NCI-H1417 (cell line): Measurements from ENCODE around the gene LRRC70.
A peak's percentile ranks its signal among the peaks of the same experiment; 100 is the strongest.

Experiments
- DNase-seq, 3 experiments: peaks; one replicate each; lab custom pipeline; 2025; lab: John Stamatoyannopoulos, UW

LRRC70 gene

DNA sequence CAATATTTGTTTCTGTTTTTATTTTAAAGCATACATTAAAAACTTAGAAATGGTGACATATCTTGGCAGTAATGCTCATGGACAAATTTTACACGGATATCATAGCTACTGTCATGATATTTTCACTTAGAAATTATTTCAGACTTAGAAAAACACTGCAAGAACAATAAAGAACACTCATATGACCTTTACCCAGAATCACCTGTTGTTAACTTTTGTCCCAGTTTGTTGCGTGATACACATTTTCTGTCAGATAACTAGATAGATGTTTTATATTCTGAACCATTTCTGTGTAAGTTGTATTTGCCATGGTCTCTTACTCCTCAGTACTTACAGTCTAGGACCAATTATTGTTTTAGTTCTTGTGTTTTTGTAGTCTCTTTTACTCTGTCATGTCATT lies 3.6 kb upstream of the LRRC70 start:
- DNase-seq = no peak

GRCh38 chr5:62575489-62575888 lies 3.1 kb upstream of the LRRC70 start:
- DNase-seq = no peak

GRCh38 chr5:62576570-62577170 lies 1.9 kb upstream of the LRRC70 start:
- DNase-seq = no peak

DNA sequence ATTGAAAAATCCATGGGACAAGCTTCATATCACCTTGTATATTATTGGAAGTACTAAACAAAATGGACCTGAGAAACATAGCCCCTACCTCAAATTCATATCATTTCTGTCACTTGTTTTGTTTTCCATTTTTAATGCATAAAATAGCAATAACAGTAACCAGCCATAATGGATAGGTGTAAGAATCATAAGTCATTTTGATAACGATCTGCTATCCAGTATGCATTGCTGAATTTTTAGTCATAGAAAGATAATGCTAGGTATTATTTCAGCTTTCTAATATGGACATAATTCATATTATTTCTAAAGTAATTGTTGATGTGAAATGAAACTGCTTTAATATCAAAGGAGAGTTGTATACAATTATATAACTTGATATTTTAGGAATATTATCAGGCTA lies 1.1 kb upstream of the LRRC70 start:
- DNase-seq = no peak

- DNase-seq = no peak
Observed at GRCh38 chr5:62579761-62580160, 1.1 kb downstream of the LRRC70 start.

GRCh38 chr5:62581836-62582597 lies 3.4 kb downstream of the LRRC70 start:
- DNase-seq = no peak

DNA sequence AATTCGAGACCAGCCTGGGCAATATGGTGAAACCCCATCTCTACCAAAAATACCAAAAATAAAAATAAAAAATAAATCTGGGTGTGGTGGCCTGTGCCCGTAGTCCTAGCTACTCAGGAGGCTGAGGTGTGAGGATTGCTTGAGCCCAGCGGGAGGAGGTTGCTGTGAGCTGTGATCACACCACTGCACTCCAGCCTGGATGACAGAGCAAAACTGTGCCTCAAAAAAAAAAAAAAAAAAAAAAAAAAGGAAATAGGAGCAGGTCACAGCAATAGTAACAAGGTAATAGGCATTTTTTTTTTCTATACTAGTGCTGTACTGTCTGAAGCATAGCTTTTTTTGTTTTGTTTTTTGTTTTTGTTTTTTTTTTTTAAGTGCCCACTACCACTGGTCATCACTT lies 5.8 kb downstream of the LRRC70 start:
- no peak for DNase-seq

GRCh38 chr5:62585306-62585705 lies 6.7 kb downstream of the LRRC70 start:
- no peak for DNase-seq

GRCh38 chr5:62585751-62586150 lies 7.1 kb downstream of the LRRC70 start:
- no peak for DNase-seq

GRCh38 chr5:62587737-62588136 lies 9.1 kb downstream of the LRRC70 start:
- no peak for DNase-seq

DNA sequence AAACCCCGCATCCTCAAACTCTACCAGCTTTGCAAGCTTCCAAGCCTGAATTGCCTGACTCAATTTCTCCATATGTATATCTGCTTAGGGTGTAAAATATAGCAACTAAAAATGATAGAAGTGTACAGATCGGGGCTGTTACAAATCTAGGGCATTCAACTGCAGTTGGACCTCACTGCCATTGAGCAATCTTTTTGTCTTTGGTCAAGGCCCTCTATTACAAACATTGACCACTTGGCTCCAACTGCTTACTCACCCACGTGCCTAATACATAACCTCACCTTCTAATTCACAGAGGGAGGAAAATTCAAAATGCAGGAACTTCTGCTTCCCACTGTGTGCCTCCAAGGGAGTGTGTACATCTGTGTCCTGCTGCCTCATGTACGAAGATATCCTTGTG lies 10.0 kb downstream of the LRRC70 start:
- no peak for DNase-seq

- DNase-seq = no peak
Observed at GRCh38 chr5:62589504-62589903, 10.9 kb downstream of the LRRC70 start.

DNA sequence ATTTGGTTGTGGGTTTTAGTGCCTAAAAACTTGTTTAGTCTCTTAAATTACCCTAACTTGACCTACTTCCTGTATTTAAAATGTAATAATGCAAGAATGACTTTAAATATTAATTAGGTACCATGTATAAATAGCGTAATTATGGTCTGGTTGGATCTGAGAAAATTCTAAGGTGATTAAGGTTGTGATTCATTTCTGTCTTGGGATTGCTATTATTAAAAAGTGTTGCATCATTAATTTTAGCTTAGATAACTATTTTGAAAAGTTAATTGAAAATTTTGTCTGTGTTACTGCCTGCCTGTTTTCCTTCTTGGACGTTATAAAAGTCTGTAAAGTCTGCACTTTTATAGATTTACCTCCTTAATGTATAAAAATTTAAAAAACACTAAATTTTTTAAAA lies 11.8 kb downstream of the LRRC70 start:
- no peak for DNase-seq

DNA sequence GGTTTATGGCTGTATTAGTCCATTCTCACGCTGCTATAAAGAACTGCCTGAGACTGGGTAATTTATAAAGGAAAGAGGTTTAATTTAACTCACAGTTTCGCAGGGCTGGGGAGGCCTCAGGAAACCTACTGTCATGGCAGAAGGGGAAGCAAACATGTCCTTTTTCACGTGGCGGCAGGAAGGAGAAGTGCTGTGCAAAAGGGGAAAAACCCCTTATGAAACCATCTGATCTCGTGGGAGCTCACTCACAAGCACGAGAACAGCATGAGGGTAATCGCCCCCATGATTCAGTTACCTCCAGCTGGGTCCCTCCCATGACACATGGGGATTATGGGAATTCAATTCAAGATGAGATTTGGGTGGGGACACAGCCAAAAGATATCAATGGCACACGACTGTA lies 13.9 kb downstream of the LRRC70 start:
- DNase-seq = no peak

DNA sequence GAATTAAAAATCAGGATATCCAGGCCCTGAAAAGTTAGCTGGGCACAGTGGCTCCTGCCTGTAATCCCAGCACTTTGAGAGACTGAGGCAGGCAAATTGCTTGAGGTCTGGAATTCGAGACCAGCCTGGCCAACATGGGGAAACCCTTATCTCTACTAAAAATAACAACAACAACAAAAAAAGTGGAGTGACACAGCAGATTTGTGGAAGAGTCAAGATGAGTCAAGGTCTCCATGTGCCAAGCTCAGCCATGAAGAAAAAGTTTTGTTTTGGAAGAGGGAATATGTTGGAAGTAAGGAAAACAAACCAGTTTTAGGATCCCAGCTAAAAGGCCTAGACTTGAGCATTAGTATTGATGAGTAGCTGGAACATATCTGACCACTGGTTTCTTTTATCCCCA lies 14.7 kb downstream of the LRRC70 start:
- DNase-seq = no peak

DNA sequence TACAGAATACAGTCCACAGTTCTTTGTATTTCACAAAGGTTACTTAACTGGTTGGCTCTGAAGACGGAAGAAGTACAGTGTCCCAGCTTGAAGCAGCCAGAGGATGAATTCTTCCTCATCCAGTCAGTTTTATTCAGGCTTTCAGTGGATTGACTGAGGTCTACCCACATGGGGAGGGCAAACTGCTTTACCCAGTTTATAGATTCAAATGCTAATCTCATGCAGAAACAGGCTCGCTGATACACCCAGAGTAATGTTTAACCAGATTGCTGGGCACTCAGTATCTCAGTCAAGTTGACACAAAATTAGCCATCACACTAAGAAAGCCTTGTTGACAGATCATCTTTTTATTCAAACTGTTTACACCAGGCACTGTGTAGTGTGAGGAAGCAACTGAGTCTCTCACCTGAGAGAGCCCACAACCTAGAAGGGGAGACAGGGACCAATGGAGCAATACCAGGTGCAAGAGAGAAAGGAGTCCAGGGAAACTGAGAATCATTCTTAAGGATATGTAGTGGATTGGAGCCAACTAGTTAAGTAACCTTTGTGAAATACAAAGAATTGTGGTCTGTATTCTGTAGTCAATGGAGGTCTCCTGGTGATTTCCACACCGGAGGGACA lies 15.9 kb downstream of the LRRC70 start:
- no peak for DNase-seq

DNA sequence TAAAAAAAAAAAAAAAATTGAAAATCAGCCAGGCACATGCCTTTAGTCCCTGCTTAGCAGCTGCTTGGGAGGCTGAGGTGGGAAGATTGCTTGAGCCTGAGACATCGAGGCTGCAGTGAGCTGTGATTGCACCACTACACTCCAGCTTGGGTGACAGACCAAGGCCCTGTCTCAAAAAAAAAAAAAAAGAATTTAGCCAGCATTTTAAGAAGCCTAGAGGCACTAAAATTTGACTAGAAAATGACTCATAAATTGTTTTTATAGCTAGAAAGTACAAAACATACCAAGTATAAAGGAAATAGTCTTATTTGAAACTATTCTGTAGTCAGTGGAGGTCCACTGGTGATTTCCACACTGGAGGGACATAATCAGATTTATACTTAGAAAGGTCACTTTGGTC lies 17.5 kb downstream of the LRRC70 start:
- no peak for DNase-seq

DNA sequence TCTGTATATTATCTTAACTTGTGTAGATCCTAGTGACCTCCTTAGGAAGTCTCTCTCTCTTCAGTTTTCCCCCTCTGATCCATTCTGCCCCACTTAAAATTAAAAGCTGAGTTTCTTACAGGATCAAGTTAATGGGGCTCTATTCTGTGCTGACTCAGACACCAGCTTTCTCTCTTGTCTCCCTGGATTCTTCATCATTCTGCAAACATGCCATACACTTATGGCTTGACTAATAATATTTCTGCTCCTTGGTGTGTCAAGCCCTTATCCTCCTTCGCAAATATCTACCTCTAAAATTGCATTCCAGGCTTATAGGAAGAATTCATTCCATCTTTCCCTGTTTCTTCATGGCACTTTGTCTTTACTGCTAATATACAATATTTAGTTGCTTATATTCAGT lies 18.1 kb downstream of the LRRC70 start:
- no peak for DNase-seq

GRCh38 chr5:62597314-62597713 lies 18.7 kb downstream of the LRRC70 start:
- no peak for DNase-seq

DNA sequence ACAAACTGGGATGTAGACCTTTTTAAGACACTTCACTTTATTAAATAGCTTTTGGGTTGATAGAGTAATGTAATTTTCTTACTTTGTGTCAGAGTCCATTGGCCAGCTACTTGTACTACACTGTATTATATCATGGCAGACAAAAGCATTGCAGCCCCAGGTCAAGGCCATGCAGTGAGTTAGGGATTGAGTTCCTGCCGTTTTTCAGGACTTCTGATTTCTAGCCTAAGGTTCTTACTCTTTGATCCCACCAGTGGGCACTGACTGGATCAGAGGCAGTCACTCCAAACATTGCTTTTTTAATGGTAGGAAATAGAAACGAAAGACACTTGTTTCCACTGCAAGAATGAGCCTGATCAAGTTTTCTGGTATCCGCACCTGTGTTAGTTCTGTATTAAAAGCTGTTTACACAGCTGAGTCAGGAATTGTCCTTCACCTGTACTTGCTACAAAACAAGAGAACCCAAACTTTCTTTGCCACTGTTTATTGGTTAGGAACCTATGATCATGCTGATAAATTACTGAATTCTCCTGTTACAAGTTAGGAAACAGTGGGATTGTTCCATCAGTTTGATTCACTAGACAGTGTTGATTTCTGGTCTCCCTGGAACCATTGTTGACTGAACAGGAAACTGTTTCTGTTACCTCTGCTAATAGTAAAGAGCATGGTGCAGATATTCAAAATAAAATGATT lies 22.1 kb downstream of the LRRC70 start:
- peak in 2 of 3 experiments; percentile 31 to 52 for DNase-seq

DNA sequence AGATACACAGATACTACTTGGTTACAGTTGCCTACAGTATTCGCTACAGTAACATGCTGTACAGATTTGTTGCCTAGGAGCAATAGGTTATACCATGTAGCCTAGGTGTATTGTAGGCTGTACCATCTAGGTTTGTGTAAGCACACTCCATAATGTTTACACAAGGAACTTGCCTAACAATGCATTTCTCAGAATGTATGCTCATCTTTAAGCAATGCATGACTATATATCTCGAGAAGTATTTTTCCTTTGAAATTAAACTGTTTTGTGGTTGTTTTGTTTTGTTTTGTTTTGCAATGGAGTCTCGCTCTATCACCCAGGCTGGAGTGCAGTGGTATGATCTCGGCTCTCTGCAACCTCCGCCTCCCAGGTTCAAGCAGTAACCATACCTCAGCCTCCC lies 25.3 kb downstream of the LRRC70 start:
- no peak for DNase-seq

DNA sequence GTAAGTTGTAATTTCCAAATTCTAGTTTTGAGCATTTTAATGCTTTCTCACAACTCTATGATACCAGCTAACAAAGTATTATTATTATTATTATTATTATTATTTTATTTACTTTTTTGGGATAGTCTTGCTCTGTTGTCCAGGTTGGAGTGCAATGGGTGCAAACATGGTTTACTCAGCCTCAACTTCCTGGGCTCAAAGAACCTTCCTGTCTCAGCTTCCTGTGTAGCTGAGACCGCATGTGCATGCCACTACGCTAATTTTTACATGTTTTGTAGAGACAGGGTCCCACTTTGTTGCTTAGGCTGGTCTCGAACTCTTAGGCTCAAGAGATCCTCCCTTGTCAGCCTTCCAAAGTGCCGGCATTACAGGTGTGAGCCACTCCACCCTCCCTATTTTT lies 27.0 kb downstream of the LRRC70 start:
- DNase-seq = no peak

GRCh38 chr5:62606878-62607277 lies 28.3 kb downstream of the LRRC70 start:
- DNase-seq = no peak
